ENCODE data around the gene TUBB1. TPM values are rescaled to one million over a fixed set of nuclear protein-coding genes. Genes with fewer than 3 reads are reported as not detected.

TUBB1 gene
- total and polyA plus RNA-seq, 9 donors = 0.35 to 1.5 (median 0.74) TPM

DNA sequence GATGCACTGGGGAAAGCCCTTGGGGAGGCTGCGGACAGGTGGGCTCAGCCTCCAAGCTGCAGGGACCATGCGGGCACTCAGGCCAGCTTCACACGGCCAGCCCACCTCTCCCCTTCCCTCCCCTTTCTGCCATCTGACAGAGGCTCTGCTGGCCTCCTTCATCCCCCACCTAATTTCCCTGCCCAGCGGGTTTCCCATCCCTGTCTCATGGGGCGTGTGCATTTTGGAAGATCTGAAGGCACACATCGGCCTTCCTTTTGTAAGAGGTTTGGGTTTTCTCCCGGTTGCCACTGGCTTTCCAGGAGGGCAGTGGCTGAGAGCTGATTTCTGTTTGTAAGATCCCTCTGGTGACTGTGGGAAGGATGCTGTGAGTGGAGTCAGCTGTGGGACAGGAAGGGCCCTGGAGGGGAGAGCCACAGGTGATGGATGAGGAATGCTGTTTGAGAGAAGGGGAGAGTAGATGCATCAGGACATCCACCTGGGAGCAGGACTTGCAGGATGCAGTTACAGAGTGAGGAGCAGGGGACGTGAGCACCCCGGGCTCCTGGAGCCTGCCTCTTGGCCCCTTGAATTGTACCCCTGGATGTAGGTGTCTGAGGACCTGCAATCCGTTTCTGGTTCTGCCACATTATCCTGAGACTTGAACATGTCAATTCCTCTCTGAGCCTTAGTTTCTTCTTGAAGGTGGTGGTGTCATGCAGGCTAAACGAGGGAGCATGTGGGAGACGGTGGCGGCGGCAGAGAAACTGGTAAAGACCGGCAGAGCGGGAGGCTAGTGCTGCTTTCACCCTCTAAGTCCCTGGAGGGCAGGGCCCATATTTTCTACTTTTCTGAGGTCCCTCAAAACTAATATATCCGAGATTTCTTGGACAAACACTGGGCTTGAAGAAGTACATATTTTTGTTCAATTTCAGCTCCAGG, 5.9 kb upstream of the TUBB1 start:
- 71% methylated on average over 13 of the region's 17 CpGs for WGBS (ENCODE audit: insufficient coverage)
- Histone ChIP-seq H3K4me3 (ENCODE audit: low read length) (no peak overlapping the region), H3K9me3 (replicated peaks; ENCODE audit: control insufficient read depth, low read depth, low read length) (no peaks in the 10 kb centered on the region), H3K4me1 (ENCODE audit: control insufficient read depth, insufficient read depth, low read length) (peaks cover 15% of the 10 kb centered on the region), H3K36me3 (ENCODE audit: control insufficient read depth, insufficient read depth, low read length) (no peaks in the 10 kb centered on the region), H3K27ac (ENCODE audit: low read length) (no peak overlapping the region), H3K27me3 (ENCODE audit: control insufficient read depth, insufficient read depth, low read length) (no peaks in the 10 kb centered on the region)
- no peak for DNase-seq

- Histone ChIP-seq H3K9me3 (replicated peaks; ENCODE audit: control insufficient read depth, low read depth, low read length) (no peaks in the 10 kb centered on the region), H3K4me3 (ENCODE audit: low read length) (no peak overlapping the region), H3K27ac (ENCODE audit: low read length) (no peak overlapping the region), H3K4me1 (ENCODE audit: control insufficient read depth, insufficient read depth, low read length) (peaks cover 15% of the 10 kb centered on the region), H3K36me3 (ENCODE audit: control insufficient read depth, insufficient read depth, low read length) (no peaks in the 10 kb centered on the region), H3K27me3 (ENCODE audit: control insufficient read depth, insufficient read depth, low read length) (no peaks in the 10 kb centered on the region)
- 68% methylated on average over 7 of the region's 13 CpGs for WGBS (ENCODE audit: insufficient coverage)
- no peak for DNase-seq
Observed at GRCh38 chr20:59013959-59014608, 5.1 kb upstream of the TUBB1 start.

- no peak for DNase-seq
- Histone ChIP-seq H3K9me3 (replicated peaks; ENCODE audit: control insufficient read depth, low read depth, low read length) (no peaks in the 10 kb centered on the region), H3K27me3 (ENCODE audit: control insufficient read depth, insufficient read depth, low read length) (no peaks in the 10 kb centered on the region), H3K27ac (ENCODE audit: low read length) (no peak overlapping the region), H3K4me3 (ENCODE audit: low read length) (no peak overlapping the region), H3K4me1 (ENCODE audit: control insufficient read depth, insufficient read depth, low read length) (peaks cover 15% of the 10 kb centered on the region), H3K36me3 (ENCODE audit: control insufficient read depth, insufficient read depth, low read length) (no peaks in the 10 kb centered on the region)
- WGBS (ENCODE audit: insufficient coverage) = 82% methylated on average over 12 of the region's 17 CpGs
Observed at GRCh38 chr20:59014680-59015389, 4.4 kb upstream of the TUBB1 start.

- H3K4me1 ChIP-seq (ENCODE audit: control insufficient read depth, insufficient read depth, low read length) = peaks cover 12% of the 10 kb centered on the region
- H3K4me3 ChIP-seq (ENCODE audit: low read length) = no peak overlapping the region
- no peak overlapping the region for H3K27ac ChIP-seq (ENCODE audit: low read length)
- H3K9me3 ChIP-seq (replicated peaks; ENCODE audit: control insufficient read depth, low read depth, low read length) = no peaks in the 10 kb centered on the region
- H3K27me3 ChIP-seq (ENCODE audit: control insufficient read depth, insufficient read depth, low read length) = no peaks in the 10 kb centered on the region
- DNase-seq = no peak
- no peaks in the 10 kb centered on the region for H3K36me3 ChIP-seq (ENCODE audit: control insufficient read depth, insufficient read depth, low read length)
- 77% methylated on average over 11 of the region's 16 CpGs for whole genome bisulfite sequencing (ENCODE audit: insufficient coverage)
Observed at GRCh38 chr20:59015411-59015810, 3.8 kb upstream of the TUBB1 start.

GRCh38 chr20:59015812-59016711, 3.2 kb upstream of the TUBB1 start:
- no peak for DNase-seq
- WGBS (ENCODE audit: insufficient coverage) = 68% methylated on average over 14 of the region's 16 CpGs
- H3K4me3 ChIP-seq (ENCODE audit: low read length) = no peak overlapping the region
- no peak overlapping the region for H3K27ac ChIP-seq (ENCODE audit: low read length)
- no peaks in the 10 kb centered on the region for H3K36me3 ChIP-seq (ENCODE audit: control insufficient read depth, insufficient read depth, low read length)
- no peaks in the 10 kb centered on the region for H3K27me3 ChIP-seq (ENCODE audit: control insufficient read depth, insufficient read depth, low read length)
- no peaks in the 10 kb centered on the region for H3K9me3 ChIP-seq (replicated peaks; ENCODE audit: control insufficient read depth, low read depth, low read length)
- H3K4me1 ChIP-seq (ENCODE audit: control insufficient read depth, insufficient read depth, low read length) = peaks cover 7% of the 10 kb centered on the region

DNA sequence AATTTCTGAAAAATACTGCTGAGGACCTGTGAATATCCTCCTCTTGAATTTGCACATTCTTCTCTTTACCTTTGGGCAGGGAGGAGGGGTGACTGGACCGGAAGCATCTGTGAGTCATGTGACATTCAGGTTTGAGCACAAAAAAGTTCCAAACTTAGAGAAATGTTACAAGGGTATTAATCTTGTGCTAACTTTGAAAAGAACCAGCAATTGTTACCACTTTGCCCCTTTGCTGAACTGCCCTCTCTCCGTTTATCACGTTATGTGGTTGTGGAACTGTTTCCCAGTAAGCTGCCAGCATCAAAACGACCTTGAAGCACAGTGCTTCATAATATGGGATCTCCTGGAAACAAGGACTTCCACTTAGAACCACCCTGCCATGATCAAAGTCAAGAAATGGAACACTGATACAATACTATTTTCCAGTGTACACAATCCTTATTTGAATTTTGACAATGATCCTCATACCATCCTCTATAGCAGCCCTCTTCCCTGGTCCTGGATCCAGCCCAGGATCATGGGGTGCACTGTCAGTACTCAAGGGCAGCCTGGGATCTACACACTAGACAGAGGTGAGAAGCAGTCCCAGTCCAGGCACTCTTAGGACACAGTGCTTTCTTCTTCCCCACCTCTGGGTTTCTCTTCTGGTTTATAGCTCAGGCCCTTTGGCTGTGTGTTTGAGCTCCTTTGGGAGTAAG, 2.3 kb upstream of the TUBB1 start:
- no CpG with 5 or more reads among the region's 4 CpGs for WGBS (ENCODE audit: insufficient coverage)
- Histone ChIP-seq H3K4me3 (ENCODE audit: low read length) (no peak overlapping the region), H3K4me1 (ENCODE audit: control insufficient read depth, insufficient read depth, low read length) (no peaks in the 10 kb centered on the region), H3K27me3 (ENCODE audit: control insufficient read depth, insufficient read depth, low read length) (no peaks in the 10 kb centered on the region), H3K36me3 (ENCODE audit: control insufficient read depth, insufficient read depth, low read length) (no peaks in the 10 kb centered on the region), H3K27ac (ENCODE audit: low read length) (no peak overlapping the region), H3K9me3 (replicated peaks; ENCODE audit: control insufficient read depth, low read depth, low read length) (no peaks in the 10 kb centered on the region)
- DNase-seq = no peak

DNA sequence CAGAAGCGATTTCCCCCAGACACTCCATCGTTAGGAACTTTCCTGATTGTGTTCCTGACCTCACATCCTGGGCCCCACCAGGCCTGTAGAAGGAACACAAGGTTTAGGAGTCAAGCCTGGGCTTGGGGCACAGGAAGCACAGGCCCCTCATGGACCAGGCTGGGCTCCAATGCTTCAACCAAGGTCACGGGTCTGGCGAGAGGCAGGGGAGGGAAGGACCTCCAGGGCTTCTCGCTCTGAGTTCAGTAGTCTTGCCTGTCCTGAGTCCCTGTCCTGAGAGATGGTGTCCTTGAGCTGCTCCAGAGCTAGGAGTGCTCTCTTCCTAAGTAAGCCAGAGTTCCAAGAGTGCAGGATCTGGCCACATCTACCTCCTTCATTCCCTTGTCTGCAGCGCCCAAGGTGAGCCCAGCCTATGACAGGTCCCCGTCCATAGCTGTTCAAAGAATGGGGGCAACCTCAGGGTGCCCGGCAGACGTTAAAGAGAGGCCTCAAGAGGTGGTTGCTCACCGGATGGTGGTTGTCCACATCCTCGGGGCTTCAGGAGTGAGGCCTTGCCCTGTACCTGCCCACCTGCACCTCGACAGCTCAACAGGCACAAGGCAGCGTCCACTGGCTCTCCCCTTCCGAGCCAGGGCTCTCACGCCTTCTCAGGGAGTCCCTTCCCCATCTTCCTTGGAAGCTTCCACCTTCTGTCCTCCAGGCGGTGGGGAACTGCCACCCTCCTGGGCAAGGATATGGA, 1.6 kb upstream of the TUBB1 start:
- H3K4me1 ChIP-seq (ENCODE audit: control insufficient read depth, insufficient read depth, low read length) = no peaks in the 10 kb centered on the region
- H3K27me3 ChIP-seq (ENCODE audit: control insufficient read depth, insufficient read depth, low read length) = no peaks in the 10 kb centered on the region
- DNase-seq = no peak
- H3K36me3 ChIP-seq (ENCODE audit: control insufficient read depth, insufficient read depth, low read length) = peaks cover 2% of the 10 kb centered on the region
- H3K9me3 ChIP-seq (replicated peaks; ENCODE audit: control insufficient read depth, low read depth, low read length) = no peaks in the 10 kb centered on the region
- no peak overlapping the region for H3K27ac ChIP-seq (ENCODE audit: low read length)
- H3K4me3 ChIP-seq (ENCODE audit: low read length) = no peak overlapping the region
- WGBS (ENCODE audit: insufficient coverage) = 90% methylated on average over 14 of the region's 16 CpGs

DNA sequence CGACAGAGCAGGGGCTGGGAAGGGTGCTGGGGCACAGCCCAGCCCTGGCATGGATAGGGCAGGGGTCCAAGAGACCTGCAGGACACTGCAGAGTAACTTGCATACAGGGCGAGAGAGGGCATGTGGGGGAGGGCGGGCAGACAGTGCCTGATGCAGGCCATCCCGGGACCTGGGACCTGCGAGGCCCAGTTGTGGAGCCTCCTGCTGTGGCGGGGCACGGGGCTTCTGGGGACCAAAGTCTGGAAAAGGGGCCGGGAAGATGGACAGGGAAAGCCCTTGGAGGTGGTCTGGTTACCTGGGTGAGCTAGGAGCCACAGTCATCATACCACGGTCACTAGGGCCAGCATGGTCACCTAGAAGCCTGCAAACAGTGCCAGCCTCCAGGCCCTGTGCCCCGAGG, 412 bp upstream of the TUBB1 start:
- 95% methylated on average over 8 of the region's 10 CpGs for WGBS (ENCODE audit: insufficient coverage)
- H3K4me3 ChIP-seq (ENCODE audit: low read length) = no peak overlapping the region
- no peak overlapping the region for H3K27ac ChIP-seq (ENCODE audit: low read length)
- peaks cover 8% of the 10 kb centered on the region for H3K36me3 ChIP-seq (ENCODE audit: control insufficient read depth, insufficient read depth, low read length)
- no peaks in the 10 kb centered on the region for H3K9me3 ChIP-seq (replicated peaks; ENCODE audit: control insufficient read depth, low read depth, low read length)
- DNase-seq = no peak
- H3K4me1 ChIP-seq (ENCODE audit: control insufficient read depth, insufficient read depth, low read length) = no peaks in the 10 kb centered on the region
- no peaks in the 10 kb centered on the region for H3K27me3 ChIP-seq (ENCODE audit: control insufficient read depth, insufficient read depth, low read length)
